GM21619 (cell line): Measurements from ENCODE around the gene RAF1.
A peak's percentile ranks its signal among the peaks of the same experiment; 100 is the strongest.
"Not testable (repeated sequence)": the region's sequence is repeated elsewhere in the genome, so short reads cannot be mapped to it uniquely, and the experiment has no call there.

ENCODE experiments used
- ATAC-seq: cut with Tn5 transposase; IDR thresholded peaks from one replicate; pipeline ENCODE4 v1.9.1; 2021; ENCODE audit not compliant: unreplicated experiment

Gene RAF1

GRCh38 chr3:12663936-12664908 lies at the start of gene RAF1:
Gene RAF1, minus strand, starts transcription at chr3:12664117. Its CDS starts 45,396 bp downstream, at chr3:12618721.
- peak; percentile 93 for ATAC-seq

DNA sequence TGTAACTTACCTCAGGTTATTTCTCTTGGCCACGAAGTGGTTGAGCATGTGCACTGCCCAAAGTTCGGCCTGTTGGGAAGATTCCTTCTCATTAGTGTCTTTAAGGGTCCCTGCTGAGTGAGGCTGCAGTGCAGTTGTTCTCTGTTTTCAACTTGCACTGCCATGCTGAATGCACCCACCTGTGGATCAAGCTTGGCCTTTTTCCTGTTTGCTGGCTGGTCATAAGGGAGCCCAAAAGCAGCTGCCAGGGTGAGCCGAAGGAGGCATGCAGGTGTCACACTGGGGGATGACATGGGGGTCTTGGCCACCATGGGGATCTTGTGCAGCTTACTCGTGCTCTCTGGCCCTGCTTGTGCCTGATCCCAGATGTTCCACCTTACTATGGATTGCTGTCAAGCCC lies 46.1 kb upstream of the RAF1 start:
- no peak for ATAC-seq

GRCh38 chr3:12709334-12709733 lies 45.4 kb upstream of the RAF1 start:
- ATAC-seq: no peak

GRCh38 chr3:12708584-12709192 lies 44.8 kb upstream of the RAF1 start:
- no peak for ATAC-seq

DNA sequence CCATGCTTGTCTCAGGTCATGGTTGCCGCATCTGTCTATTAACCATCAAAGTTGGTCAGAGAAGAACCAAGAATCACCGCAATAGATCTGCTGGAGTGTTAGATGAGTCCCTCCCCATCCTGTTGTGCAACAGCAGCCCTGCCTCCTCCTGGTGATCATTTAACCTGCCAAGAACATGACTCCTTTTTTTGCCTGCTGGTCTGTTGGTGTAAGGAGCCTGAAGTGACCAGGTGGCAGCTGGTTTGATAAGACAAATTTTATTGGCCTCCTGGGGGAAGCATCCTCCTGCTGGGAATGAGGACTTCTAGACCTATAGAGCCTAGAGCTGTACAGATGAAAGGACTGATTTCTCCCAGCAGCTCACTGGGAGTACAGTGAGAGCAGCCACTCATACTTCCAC lies 43.5 kb upstream of the RAF1 start:
- no peak for ATAC-seq

DNA sequence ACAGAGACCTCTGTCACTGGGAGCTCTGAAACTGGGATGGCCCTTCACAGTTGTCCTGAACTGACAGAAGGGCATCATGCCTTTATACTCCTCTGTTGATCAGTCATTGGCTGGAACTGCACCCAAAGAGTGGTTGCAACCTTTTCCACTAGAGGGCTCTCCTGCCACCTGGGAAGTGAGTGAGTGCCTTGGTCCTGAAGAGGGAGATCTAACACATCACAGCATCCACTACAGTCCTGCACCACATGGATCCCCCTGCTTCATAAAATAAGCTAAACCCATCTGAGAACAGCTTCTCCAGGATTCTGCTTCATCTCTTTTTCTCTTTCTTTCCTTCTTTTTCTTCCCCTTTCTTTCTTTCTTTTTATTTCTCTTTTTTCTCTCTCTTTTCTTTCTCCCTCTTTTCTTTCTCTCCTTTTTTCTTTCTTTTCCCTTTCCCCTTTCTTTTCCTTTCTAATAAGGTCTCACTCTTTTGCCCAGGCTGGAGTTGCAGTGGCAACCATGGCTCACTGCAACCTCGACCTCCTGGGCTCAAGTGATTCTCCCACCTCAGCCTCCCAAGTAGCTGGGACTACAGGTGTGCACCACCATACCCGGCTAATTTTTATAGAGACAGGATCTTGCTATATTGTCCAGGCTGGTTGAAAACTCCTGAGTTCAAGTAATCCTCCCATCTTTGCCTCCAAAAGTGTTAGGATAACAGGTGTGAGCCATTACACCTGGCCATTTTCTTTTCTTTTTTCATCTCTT lies 42.8 kb upstream of the RAF1 start:
- ATAC-seq: peak; percentile 89

DNA sequence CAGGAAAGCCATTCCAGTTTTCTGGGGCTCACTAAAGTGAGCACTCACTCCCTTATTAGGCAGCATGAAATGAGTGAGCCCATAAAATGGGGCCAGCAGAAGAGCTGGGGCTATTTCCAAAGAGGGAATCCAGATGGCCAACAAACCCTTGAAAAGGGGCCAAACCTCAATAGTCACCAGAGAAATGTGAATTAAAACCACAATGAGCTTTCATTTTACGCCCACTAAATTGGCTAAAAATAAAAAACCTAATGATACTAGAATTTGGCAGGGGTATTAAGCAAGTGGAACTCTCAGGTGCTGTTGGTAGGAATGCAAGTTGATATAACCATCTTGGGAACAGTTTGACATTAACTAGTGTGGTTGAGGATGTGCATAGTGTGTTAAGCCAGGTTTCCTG lies 42.1 kb upstream of the RAF1 start:
- ATAC-seq: no peak

- no peak for ATAC-seq
Measured at GRCh38 chr3:12705374-12705926, 41.5 kb upstream of the RAF1 start.

GRCh38 chr3:12702501-12702900 lies 38.6 kb upstream of the RAF1 start:
- no peak for ATAC-seq

DNA sequence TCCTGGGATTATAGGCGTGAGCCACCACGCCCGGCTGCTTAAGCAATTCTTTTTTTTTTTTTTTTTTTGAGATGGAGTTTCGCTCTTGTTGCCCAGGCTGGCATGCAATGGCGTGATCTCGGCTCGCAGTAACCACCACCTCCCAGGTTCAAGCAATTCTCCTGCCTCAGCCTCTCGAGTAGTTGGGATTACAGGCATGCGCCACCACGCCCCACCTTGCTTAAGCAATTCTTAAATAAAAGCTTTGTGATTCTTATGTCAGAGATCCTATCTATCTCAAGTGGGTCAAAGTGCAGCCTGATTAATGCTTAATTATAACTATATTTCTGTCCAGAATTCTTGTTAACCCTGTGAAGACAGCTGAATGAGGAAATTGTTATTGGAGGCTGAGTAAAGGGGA lies 37.7 kb upstream of the RAF1 start:
- ATAC-seq: not testable (repeated sequence)

DNA sequence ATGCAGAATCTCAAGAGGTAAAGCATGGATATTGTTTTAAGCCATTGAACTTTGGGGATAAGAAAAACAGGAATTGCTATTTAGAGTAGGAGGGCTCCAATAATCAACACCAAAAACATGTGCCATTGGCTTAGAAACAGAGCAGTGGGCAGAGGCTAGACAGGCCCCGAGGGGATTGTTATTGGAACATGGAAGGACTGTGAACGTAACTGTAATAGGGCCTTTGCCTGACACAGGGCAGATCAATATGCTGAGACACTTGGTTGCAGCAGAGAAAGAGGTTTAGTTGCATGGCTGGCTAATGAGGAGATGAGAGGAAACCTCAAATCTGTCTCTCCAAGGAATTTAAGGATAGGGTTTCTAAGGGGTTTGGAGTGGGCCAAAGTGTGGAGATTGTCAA lies 36.9 kb upstream of the RAF1 start:
- no peak for ATAC-seq

DNA sequence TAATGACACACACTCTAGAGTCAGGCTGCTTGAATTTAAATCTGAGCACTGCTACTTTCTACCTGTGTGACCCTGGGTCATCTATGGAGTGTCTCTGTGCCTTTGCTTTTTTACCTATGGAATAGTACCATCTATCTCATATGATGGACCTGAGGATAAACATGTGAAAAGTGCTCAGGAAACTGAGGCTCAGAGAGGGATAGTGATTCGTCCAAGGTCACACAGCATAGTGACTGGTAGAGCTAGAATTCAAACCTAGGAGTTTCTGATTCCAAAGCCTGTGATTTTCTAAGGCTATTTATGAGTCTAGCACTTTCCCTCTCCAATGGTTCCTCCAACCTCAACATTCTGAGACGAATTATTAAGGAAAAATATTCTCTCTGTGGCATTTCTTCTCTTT lies 32.0 kb upstream of the RAF1 start:
- ATAC-seq: no peak

DNA sequence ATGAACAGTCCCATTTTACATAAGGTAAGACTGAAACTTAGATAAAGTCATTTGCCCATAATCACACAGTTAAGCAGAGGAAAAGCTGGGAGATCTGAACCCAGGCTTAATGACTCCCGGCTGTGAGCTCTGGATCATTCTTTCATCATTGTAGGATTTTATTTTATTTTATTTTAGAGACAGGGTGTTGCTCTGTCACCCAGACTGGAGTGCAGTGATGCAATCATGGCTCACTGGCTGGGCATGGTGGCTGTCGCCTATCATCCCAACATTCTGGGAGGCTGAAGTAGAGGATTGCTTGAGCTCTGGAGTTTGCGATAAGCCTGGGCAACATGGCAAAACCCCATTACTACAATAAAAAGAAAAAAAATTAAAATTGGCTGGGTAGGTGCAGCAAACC lies 31.2 kb upstream of the RAF1 start:
- ATAC-seq: no peak

GRCh38 chr3:12692444-12692843 lies 28.5 kb upstream of the RAF1 start:
- ATAC-seq: no peak

- no peak for ATAC-seq
Measured at GRCh38 chr3:12689997-12690711, 26.2 kb upstream of the RAF1 start.

- no peak for ATAC-seq
Measured at GRCh38 chr3:12687948-12688347, 24.0 kb upstream of the RAF1 start.

DNA sequence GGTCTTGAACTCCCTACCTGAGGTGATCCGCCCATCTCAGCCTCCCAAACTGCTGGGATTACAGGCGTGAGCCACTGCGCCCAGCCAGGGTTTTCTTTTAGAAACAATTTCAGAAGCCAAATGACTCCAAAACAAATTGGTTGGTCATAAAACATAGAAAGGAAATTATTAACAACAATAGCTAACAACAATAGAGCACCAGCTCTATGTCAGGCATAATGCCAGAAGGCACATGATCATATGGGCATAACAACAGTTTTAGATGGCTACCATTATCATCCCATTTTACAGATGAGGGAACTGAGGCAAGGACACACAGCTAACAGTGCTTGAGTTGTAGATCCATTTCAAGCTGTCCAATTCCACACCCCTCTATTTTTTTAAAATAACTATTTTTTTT lies 22.2 kb upstream of the RAF1 start:
- no peak for ATAC-seq

DNA sequence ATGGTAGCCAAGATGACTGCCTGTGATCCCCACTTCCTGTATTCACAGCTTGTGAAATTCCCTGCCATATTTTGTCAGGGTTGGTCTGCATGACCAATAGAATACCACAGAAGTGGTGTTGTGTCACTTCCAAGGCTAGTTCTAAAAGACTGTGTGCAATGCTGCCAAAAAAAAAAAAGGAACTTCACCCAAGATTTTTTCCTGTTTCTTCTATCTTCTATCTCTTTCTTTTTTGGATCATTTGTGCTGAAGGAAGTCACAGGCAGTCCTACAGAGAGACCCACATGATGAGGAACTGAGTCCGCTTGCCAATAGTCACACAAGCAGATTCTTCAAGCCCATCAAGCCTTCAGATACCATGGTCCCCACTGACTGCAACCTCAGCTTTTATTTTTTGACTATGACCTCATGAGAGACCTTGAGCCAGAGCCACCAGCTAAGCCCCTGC lies 18.1 kb upstream of the RAF1 start:
- ATAC-seq: no peak

- ATAC-seq: no peak
Measured at GRCh38 chr3:12681089-12681942, 17.4 kb upstream of the RAF1 start.

DNA sequence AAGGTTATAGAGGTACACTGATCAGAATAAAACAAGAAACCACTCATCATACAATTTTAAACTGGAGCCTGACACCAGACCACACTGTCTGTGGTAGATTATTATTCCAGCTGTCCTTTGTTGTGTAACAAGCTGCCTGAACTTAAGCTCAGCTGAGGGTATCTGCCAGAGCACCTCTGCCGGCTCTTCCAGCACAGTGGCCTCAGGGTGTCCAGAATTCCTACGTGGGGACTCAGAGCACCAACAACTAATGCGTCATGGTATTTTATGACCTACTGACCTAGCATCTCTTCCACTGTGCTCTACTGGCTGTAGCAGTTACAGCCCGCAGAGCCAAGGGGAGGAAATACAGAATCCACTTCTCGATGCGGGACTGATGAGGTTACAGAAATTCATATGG lies 15.6 kb upstream of the RAF1 start:
- no peak for ATAC-seq
